H1 (cell line): ENCODE data around the gene KLHL10. TPM values are rescaled to one million over a fixed set of nuclear protein-coding genes. Genes with fewer than 3 reads are reported as not detected.
A peak's percentile ranks its signal among the peaks of the same experiment; 100 is the strongest.

Experiments used
- CTCF ChIA-PET: fragments of 300-600 bp; sonication (Branson Sonifier 250); formaldehyde crosslinking; loops from one replicate; lab custom pipeline; 2021; ENCODE audit not compliant: partially characterized antibody; lab: Charles Lee
- POLR2A ChIA-PET: fragments of 300-600 bp; sonication (Branson Sonifier 250); formaldehyde crosslinking; loops from one replicate; lab custom pipeline; 2021; ENCODE audit warnings: inconsistent platforms; ENCODE audit not compliant: partially characterized antibody; lab: Charles Lee
- DNase-seq, 2 experiments: peaks; one replicate each; pipeline versions ENCODE4 v3.0.0 to v3.0.0-alpha.2; 2010 to 2022; ENCODE audit warnings: low spot score in 2 of 2, low read depth in 1 of 2, mixed read lengths in 1 of 2
- FAIRE-seq: peaks from 2 replicates; lab custom pipeline; 2011; peaks lifted over from hg19 to GRCh38; lab: Jason Lieb, UNC
- H2AFZ ChIP-seq: 2 replicates; pipeline ENCODE4 v1.8.1; 2012; ENCODE audit warnings: low read length, inconsistent platforms
- H2AK5ac ChIP-seq: 2 replicates; pipeline ENCODE4 v1.6.1; 2013; ENCODE audit warnings: low read depth, low read length
- H2BK120ac ChIP-seq: replicated peaks from 2 replicates; pipeline ENCODE3; 2013; ENCODE audit warnings: low read depth, low read length, inconsistent platforms
- H2BK12ac ChIP-seq: 2 replicates; pipeline ENCODE4 v1.6.1; 2013; ENCODE audit warnings: low read depth, low read length
- H2BK15ac ChIP-seq: 2 replicates; pipeline ENCODE4 v1.6.1; 2013; ENCODE audit warnings: low read length
- H2BK20ac ChIP-seq: 2 replicates; pipeline ENCODE4 v1.6.1; 2013; ENCODE audit warnings: low read length
- H2BK5ac ChIP-seq: 2 replicates; pipeline ENCODE4 v1.6.1; 2013; ENCODE audit warnings: low read depth, low read length
- H3K14ac ChIP-seq: 2 replicates; pipeline ENCODE4 v1.6.1; 2013; ENCODE audit warnings: inconsistent platforms; ENCODE audit not compliant: insufficient read length
- H3K18ac ChIP-seq: 2 replicates; pipeline ENCODE4 v1.6.1; 2013; ENCODE audit warnings: low read length; ENCODE audit errors: extremely low read depth
- H3K23ac ChIP-seq: 2 replicates; pipeline ENCODE4 v1.6.1; 2013; ENCODE audit warnings: inconsistent platforms; ENCODE audit not compliant: insufficient read length
- H3K23me2 ChIP-seq: 2 replicates; pipeline ENCODE4 v1.6.1; 2013; ENCODE audit warnings: low read depth, low read length
- H3K27ac ChIP-seq: 2 replicates; pipeline ENCODE4 v1.6.1; 2011; ENCODE audit warnings: low read depth, low read length, inconsistent platforms
- H3K27me3 ChIP-seq, 4 experiments: replicated peaks in 1 of 4; 1 replicate in 1 of 4; 2 replicates in 3 of 4; pipeline versions ENCODE4 v1.6.1 to v1.8.1; 2011 to 2013; ENCODE audit warnings: low read length in 3 of 4, mild to moderate bottlenecking in 3 of 4, inconsistent platforms in 2 of 4, mixed read lengths in 2 of 4, moderate library complexity in 1 of 4; ENCODE audit not compliant: control insufficient read depth in 3 of 4, insufficient read depth in 3 of 4; ENCODE audit errors: extremely low read depth in 1 of 4
- H3K36me3 ChIP-seq, 4 experiments: 2 replicates each; pipeline versions ENCODE4 v1.6.1 to v1.8.1; 2011 to 2013; ENCODE audit warnings: mild to moderate bottlenecking in 4 of 4, low read length in 3 of 4, moderate library complexity in 2 of 4, control low read depth in 1 of 4, inconsistent platforms in 1 of 4; ENCODE audit not compliant: insufficient read depth in 4 of 4, control insufficient read depth in 2 of 4
- H3K4ac ChIP-seq: replicated peaks from 2 replicates; pipeline ENCODE3; 2013; ENCODE audit warnings: low read length, low read depth, mixed read lengths, inconsistent platforms; ENCODE audit not compliant: insufficient read length
- H3K4me1 ChIP-seq, 4 experiments: replicated peaks in 1 of 4; 1 replicate in 1 of 4; 2 replicates in 3 of 4; pipeline versions ENCODE4 v1.6.1 to v1.8.1; 2011 to 2013; ENCODE audit warnings: low read length in 3 of 4, inconsistent platforms in 2 of 4, mixed read lengths in 1 of 4; ENCODE audit not compliant: insufficient read depth in 4 of 4, control insufficient read depth in 3 of 4
- H3K4me2 ChIP-seq, 2 experiments: 2 replicates each; pipeline versions ENCODE4 v1.6.1 to v1.8.1; 2011 to 2013; ENCODE audit warnings: low read depth in 2 of 2, low read length in 2 of 2, control low read depth in 1 of 2, inconsistent platforms in 1 of 2, mild to moderate bottlenecking in 1 of 2; ENCODE audit not compliant: insufficient read depth in 1 of 2
- H3K4me3 ChIP-seq, 4 experiments: fragments of 200-600, 300-600 bp in 1 of 4; sonication (generic), shearing (Covaris generic), sonication (Bioruptor Twin) in 1 of 4; 2 replicates each; pipeline versions ENCODE4 v1.5.1 to v1.8.1; 2011 to 2016; ENCODE audit warnings: low read length in 4 of 4, low read depth in 3 of 4, control low read depth in 2 of 4, inconsistent platforms in 2 of 4, mild to moderate bottlenecking in 2 of 4, mixed read lengths in 1 of 4, moderate library complexity in 1 of 4; ENCODE audit not compliant: insufficient read depth in 2 of 4; ENCODE audit errors: extremely low read depth in 1 of 4
- H3K56ac ChIP-seq: replicated peaks from 2 replicates; pipeline ENCODE3; 2013; ENCODE audit warnings: low read depth, mild to moderate bottlenecking, mixed read lengths, low read length, inconsistent platforms; ENCODE audit not compliant: insufficient read length
- H3K79me1 ChIP-seq: 2 replicates; pipeline ENCODE4 v1.6.1; 2013; ENCODE audit warnings: low read depth, low read length, control low read depth
- H3K79me2 ChIP-seq, 2 experiments: 2 replicates each; pipeline versions ENCODE4 v1.6.1 to v1.8.1; 2012 to 2013; ENCODE audit warnings: low read length in 2 of 2, mild to moderate bottlenecking in 2 of 2, inconsistent platforms in 1 of 2; ENCODE audit not compliant: insufficient read depth in 2 of 2, control insufficient read depth in 1 of 2
- H3K9ac ChIP-seq, 4 experiments: replicated peaks in 1 of 4; 1 replicate in 1 of 4; 2 replicates in 3 of 4; pipeline versions ENCODE4 v1.6.1 to v1.8.1; 2011 to 2013; ENCODE audit warnings: low read depth in 3 of 4, low read length in 3 of 4, control low read depth in 2 of 4, mild to moderate bottlenecking in 2 of 4, moderate library complexity in 2 of 4, inconsistent platforms in 1 of 4; ENCODE audit errors: extremely low read depth in 1 of 4
- H3K9me3 ChIP-seq, 2 experiments: 2 replicates each; pipeline versions ENCODE4 v1.6.1 to v1.8.1; 2012 to 2013; ENCODE audit warnings: mild to moderate bottlenecking in 2 of 2, moderate library complexity in 2 of 2, control low read depth in 1 of 2, inconsistent platforms in 1 of 2, low read depth in 1 of 2, low read length in 1 of 2, mixed read lengths in 1 of 2; ENCODE audit not compliant: insufficient read depth in 2 of 2
- H4K20me1 ChIP-seq, 2 experiments: replicated peaks in 1 of 2; 2 replicates each; pipeline versions ENCODE3 to v1.8.1; 2011 to 2013; ENCODE audit warnings: inconsistent platforms in 2 of 2, low read length in 2 of 2, mild to moderate bottlenecking in 1 of 2; ENCODE audit not compliant: insufficient read depth in 2 of 2, control insufficient read depth in 1 of 2
- H4K5ac ChIP-seq: 2 replicates; pipeline ENCODE4 v1.6.1; 2013; ENCODE audit warnings: low read length, low read depth, mixed read lengths, inconsistent platforms; ENCODE audit not compliant: insufficient read length
- H4K8ac ChIP-seq: 2 replicates; pipeline ENCODE4 v1.8.0; 2013; ENCODE audit warnings: mild to moderate bottlenecking, moderate library complexity, low read length, inconsistent platforms; ENCODE audit not compliant: insufficient read depth; ENCODE audit errors: extremely low read depth
- H4K91ac ChIP-seq: replicated peaks from 2 replicates; pipeline ENCODE3; 2013; ENCODE audit warnings: low read length, mixed read lengths, inconsistent platforms; ENCODE audit not compliant: insufficient read length
- CBX8 ChIP-seq: fragments of 300-800, 300-1000 bp; sonication (generic); IDR thresholded peaks from 2 replicates; pipeline ENCODE4 v1.7.1; 2016; ENCODE audit warnings: low read depth, low read length, borderline replicate concordance
- EP300 ChIP-seq, 2 experiments: IDR thresholded peaks; 1 replicate in 1 of 2; 2 replicates in 1 of 2; pipeline ENCODE4 v1.6.1; 2011 to 2012; ENCODE audit warnings: low read depth in 2 of 2, low read length in 2 of 2, mild to moderate bottlenecking in 2 of 2, borderline replicate concordance in 1 of 2, inconsistent platforms in 1 of 2, moderate library complexity in 1 of 2
- RAD21 ChIP-seq, 2 experiments: IDR thresholded peaks in 1 of 2; conservative IDR thresholded peaks in 1 of 2; 2 replicates each; pipeline ENCODE4 v1.6.1; 2011; ENCODE audit warnings: low read depth in 2 of 2, low read length in 2 of 2, improper control_type of control experiment in 1 of 2, inconsistent platforms in 1 of 2, mild to moderate bottlenecking in 1 of 2, moderate library complexity in 1 of 2
- TCF12 ChIP-seq: IDR thresholded peaks from 2 replicates; pipeline ENCODE4 v1.6.1; 2011; ENCODE audit warnings: low read depth, mild to moderate bottlenecking, low read length
- WGBS, 2 experiments: shearing (Covaris generic) in 1 of 2; methylation state at CpG; one replicate each; pipeline versions ENCODE4 v1.1.6 to v1.1.7; 2013 to 2015; ENCODE audit warnings: low lambda C conversion rate in 2 of 2, mixed read lengths in 2 of 2, inconsistent platforms in 1 of 2, low coverage in 1 of 2, missing lambda C conversion rate in 1 of 2; ENCODE audit not compliant: insufficient replicate concordance in 2 of 2, insufficient coverage in 1 of 2, insufficient read length in 1 of 2; ENCODE audit errors: extremely low coverage in 1 of 2, missing lambda C conversion rate in 1 of 2; 5-methylcytosine and 5-hydroxymethylcytosine counted together
- polyA plus RNA-seq, 7 experiments: library from polyadenylated mRNA; depleted of rRNA in 3 of 7; stranded (reverse) in 5 of 7; unstranded in 2 of 7; fragments of >200 nt in 5 of 7; fragments of 200-250 nt in 2 of 7; gene quantifications; 1 replicate in 5 of 7; 2 replicates in 1 of 7; 4 replicates in 1 of 7; pipeline versions ENCODE4 v1.2.1 to v1.2.3, GENCODE V29; 2011 to 2013; ENCODE audit warnings: missing spikeins in 2 of 7, mixed read lengths in 2 of 7
- total RNA-seq: library from RNA; stranded (reverse); fragmentation: NEBNext Ultra II Directional; extraction: Animal tissue kit (Norgen Biotek cat#: 25700); gene quantifications from 2 replicates; pipeline ENCODE4 v1.2.1, GENCODE V29; 2021
- TF ChIP-seq, protein P1 (sequence below), 3 experiments: IDR thresholded peaks; 1 replicate in 2 of 3; 2 replicates in 1 of 3; pipeline versions ENCODE4 v1.5.1 to v1.6.1; 2011; ENCODE audit warnings: low read length in 3 of 3, mild to moderate bottlenecking in 3 of 3, inconsistent platforms in 2 of 3, low read depth in 1 of 3, moderate library complexity in 1 of 3; ENCODE audit not compliant: insufficient read depth in 1 of 3; ENCODE audit errors: control extremely low read depth in 1 of 3

Gene KLHL10
- total and polyA plus RNA-seq, 2 of the 8 experiments (the other 6 are each of a cell fraction or from before 2014, with no cell fraction given) = 0.19 to 0.26 TPM

DNA sequence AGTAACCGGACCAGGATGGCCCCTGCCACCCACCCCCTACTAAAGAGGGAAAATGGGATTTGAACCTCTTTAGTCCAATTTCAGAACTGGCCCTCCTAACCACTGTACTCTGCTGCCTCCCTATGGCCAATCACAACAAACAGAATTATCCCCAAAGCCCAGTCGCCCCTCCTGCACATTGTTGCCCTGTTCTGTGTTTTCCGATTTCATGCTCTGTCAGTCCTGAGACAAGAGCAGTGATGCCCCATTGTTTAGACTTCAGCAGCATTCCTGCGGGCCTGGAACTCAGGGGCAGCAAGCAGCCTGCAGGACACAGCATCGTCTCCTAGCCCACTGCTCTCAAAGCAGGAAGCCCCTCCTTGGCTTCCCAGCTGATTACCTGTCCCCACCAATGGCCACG is 48.1 kb downstream of the KLHL10 start:
- Histone ChIP-seq H3K4me2 (no peak overlapping the region), H2BK12ac (no peak overlapping the region), H3K9ac (no peak overlapping the region), H3K27me3 (no peaks in the 10 kb centered on the region), H3K14ac (no peak overlapping the region), H2BK20ac (no peak overlapping the region), H3K27ac (no peak overlapping the region), H4K5ac (no peak overlapping the region), H4K8ac (no peak overlapping the region; the same call in 1 of the 2 replicates), H2BK120ac (no peak overlapping the region), H3K4me1 (no peaks in the 10 kb centered on the region; a peak in 1 of 7 replicates), H4K20me1 (peaks cover 1 to 13% of the 10 kb centered on the region in 2 experiments), H3K56ac (no peak overlapping the region), H3K4ac (no peak overlapping the region), H3K23ac (no peak overlapping the region), H3K23me2 (peaks cover 2% of the 10 kb centered on the region; the same call in 1 of the 2 replicates), H4K91ac (no peak overlapping the region), H3K9me3 (no peaks in the 10 kb centered on the region), H3K79me1 (no peaks in the 10 kb centered on the region; the same call in 1 of the 2 replicates), H2AFZ (no peak overlapping the region), H3K4me3 (no peak overlapping the region), H2AK5ac (no peak overlapping the region), H2BK15ac (no peak overlapping the region), H2BK5ac (no peak overlapping the region), H3K36me3 (peaks cover 60 to 94% (median 79%) of the 10 kb centered on the region in 4 experiments), H3K18ac (no peak overlapping the region), H3K79me2 (peaks cover 0 to 6% of the 10 kb centered on the region in 2 experiments; a peak in 1 of 4 replicates)
- 85% methylated on average over 6 of the region's 6 CpGs; no CpG with 5 or more reads in 1 of the 2 experiments for WGBS, 2 experiments
- FAIRE-seq = no peak
- POLR2A ChIA-PET = interaction anchor here (1.8 to 2.3 kb wide), 2 partner anchors 9 to 12 kb away, joined by 5 to 7 read pairs; no protein-coding TSS in a partner anchor
- DNase-seq = no peak
- TF ChIP-seq EP300 (IDR thresholded peaks at IDR 0.05; ENCODE audit: borderline replicate concordance in 1 of 2, low read depth in 2 of 2, low read length in 2 of 2) = no peak
- no peak for TF ChIP-seq CBX8
- TF ChIP-seq, protein P1, sequence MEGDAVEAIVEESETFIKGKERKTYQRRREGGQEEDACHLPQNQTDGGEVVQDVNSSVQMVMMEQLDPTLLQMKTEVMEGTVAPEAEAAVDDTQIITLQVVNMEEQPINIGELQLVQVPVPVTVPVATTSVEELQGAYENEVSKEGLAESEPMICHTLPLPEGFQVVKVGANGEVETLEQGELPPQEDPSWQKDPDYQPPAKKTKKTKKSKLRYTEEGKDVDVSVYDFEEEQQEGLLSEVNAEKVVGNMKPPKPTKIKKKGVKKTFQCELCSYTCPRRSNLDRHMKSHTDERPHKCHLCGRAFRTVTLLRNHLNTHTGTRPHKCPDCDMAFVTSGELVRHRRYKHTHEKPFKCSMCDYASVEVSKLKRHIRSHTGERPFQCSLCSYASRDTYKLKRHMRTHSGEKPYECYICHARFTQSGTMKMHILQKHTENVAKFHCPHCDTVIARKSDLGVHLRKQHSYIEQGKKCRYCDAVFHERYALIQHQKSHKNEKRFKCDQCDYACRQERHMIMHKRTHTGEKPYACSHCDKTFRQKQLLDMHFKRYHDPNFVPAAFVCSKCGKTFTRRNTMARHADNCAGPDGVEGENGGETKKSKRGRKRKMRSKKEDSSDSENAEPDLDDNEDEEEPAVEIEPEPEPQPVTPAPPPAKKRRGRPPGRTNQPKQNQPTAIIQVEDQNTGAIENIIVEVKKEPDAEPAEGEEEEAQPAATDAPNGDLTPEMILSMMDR (IDR thresholded peaks at IDR 0.05; ENCODE audit: control extremely low read depth in 1 of 3, insufficient read depth in 1 of 3, low read depth in 1 of 3, low read length in 3 of 3) = peak; percentile 22 to 38 (median 29); a peak in 3 of 4 replicates
- peak; percentile 45 to 64 for TF ChIP-seq RAD21 (IDR thresholded peaks at IDR 0.05 in 1 of 2, conservative IDR thresholded peaks at IDR 0.05 in 1 of 2; ENCODE audit: low read depth in 2 of 2, low read length in 2 of 2)
- no peak for TF ChIP-seq TCF12
- CTCF ChIA-PET = interaction anchor here (1.0 to 2.5 kb wide), 8 partner anchors 10 to 148 kb away, joined by 3 to 12 read pairs (median 3); partner anchors contain the start of genes FKBP10 and JUP
